OCI-LY3 (cell line): ENCODE results near the gene PPP1R1B.

Source experiments
- H2AFZ ChIP-seq: fragments of 200-600, 300-600 bp; shearing (Covaris generic); 2 replicates; pipeline ENCODE4 v1.6.0; 2014; ENCODE audit warnings: antibody characterized with exemption, low read depth, low read length
- H3K27ac ChIP-seq: fragments of 200-600, 300-600 bp; sonication (generic); 2 replicates; pipeline ENCODE4 v1.5.1; 2014; ENCODE audit warnings: mild to moderate bottlenecking, low read length, moderate library complexity, mixed read lengths
- H3K27me3 ChIP-seq: fragments of 200-600, 300-600 bp; sonication (generic); 2 replicates; pipeline ENCODE4 v1.6.1; 2014; ENCODE audit warnings: low read depth, low read length, mixed read lengths
- H3K36me3 ChIP-seq: fragments of 200-600, 300-600 bp; sonication (generic); replicated peaks from 2 replicates; pipeline ENCODE3; 2014; ENCODE audit warnings: low read depth, low read length, mixed read lengths
- H3K4me1 ChIP-seq: fragments of 300-600, 200-600 bp; sonication (generic); 2 replicates; pipeline ENCODE4 v1.6.1; 2014; ENCODE audit warnings: low read length, mixed read lengths
- H3K4me2 ChIP-seq: fragments of 200-600, 300-600 bp; sonication (generic); 2 replicates; pipeline ENCODE4 v1.6.1; 2014; ENCODE audit warnings: low read length, mixed read lengths
- H3K4me3 ChIP-seq: fragments of 300-600, 200-600 bp; sonication (generic); 2 replicates; pipeline ENCODE4 v1.5.1; 2014; ENCODE audit warnings: antibody characterized with exemption, mild to moderate bottlenecking, low read length, moderate library complexity
- H3K79me2 ChIP-seq: fragments of 300-600, 200-600 bp; shearing (Covaris generic); 2 replicates; pipeline ENCODE4 v1.6.1; 2014; ENCODE audit warnings: mild to moderate bottlenecking, low read length, mixed read lengths
- H3K9ac ChIP-seq: fragments of 300-600, 200-600 bp; shearing (Covaris generic); 2 replicates; pipeline ENCODE4 v1.6.0; 2014; ENCODE audit warnings: mild to moderate bottlenecking, low read length, moderate library complexity
- H3K9me3 ChIP-seq: fragments of 200-600, 300-600 bp; shearing (Covaris generic); 2 replicates; pipeline ENCODE4 v1.6.1; 2014; ENCODE audit warnings: low read length, mixed read lengths; ENCODE audit not compliant: insufficient read depth
- H4K20me1 ChIP-seq: fragments of 200-600, 300-600 bp; sonication (generic); 2 replicates; pipeline ENCODE4 v1.6.1; 2016; ENCODE audit warnings: low read length, mixed read lengths; ENCODE audit not compliant: insufficient read depth
- CTCF ChIP-seq: fragments of 200-600, 300-600 bp; sonication (generic); IDR thresholded peaks from 2 replicates; pipeline ENCODE4 v1.5.1; 2014; ENCODE audit warnings: antibody characterized with exemption, low read length, low read depth
- EZH2phosphoT487 ChIP-seq: fragments of 200-600 bp; shearing (Covaris generic); IDR thresholded peaks from 2 replicates; pipeline ENCODE4 v1.6.1; 2018; ENCODE audit warnings: antibody characterized with exemption, mixed run types, low read depth

Gene PPP1R1B

DNA sequence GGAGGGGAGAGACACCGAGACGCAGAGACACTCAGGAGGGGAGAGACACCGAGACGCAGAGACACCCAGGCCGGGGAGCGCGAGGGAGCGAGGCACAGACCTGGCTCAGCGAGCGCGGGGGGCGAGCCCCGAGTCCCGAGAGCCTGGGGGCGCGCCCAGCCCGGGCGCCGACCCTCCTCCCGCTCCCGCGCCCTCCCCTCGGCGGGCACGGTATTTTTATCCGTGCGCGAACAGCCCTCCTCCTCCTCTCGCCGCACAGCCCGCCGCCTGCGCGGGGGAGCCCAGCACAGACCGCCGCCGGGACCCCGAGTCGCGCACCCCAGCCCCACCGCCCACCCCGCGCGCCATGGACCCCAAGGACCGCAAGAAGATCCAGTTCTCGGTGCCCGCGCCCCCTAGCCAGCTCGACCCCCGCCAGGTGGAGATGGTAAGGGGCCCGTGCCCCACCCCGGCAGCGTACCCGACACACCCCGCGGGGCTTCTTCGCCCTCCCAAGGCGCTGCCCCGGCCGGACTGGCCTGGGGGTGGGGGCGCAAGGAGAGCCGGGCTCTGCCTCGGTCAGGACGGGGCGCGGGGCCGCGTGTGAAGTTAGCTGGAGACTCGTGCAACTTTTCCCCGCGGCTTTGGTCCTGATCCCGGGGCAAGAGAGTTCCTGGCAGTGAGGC, 427 bp downstream of the PPP1R1B start:
- Histone ChIP-seq H3K9ac (no peak overlapping the region), H3K4me3 (no peak overlapping the region), H3K79me2 (no peaks in the 10 kb centered on the region), H4K20me1 (no peaks in the 10 kb centered on the region), H3K27ac (no peak overlapping the region), H2AFZ (no peak overlapping the region), H3K27me3 (no peaks in the 10 kb centered on the region), H3K4me1 (peaks cover 11% of the 10 kb centered on the region), H3K36me3 (no peaks in the 10 kb centered on the region), H3K4me2 (no peak overlapping the region), H3K9me3 (no peaks in the 10 kb centered on the region)
- TF ChIP-seq CTCF: no peak
- TF ChIP-seq EZH2phosphoT487: no peak

DNA sequence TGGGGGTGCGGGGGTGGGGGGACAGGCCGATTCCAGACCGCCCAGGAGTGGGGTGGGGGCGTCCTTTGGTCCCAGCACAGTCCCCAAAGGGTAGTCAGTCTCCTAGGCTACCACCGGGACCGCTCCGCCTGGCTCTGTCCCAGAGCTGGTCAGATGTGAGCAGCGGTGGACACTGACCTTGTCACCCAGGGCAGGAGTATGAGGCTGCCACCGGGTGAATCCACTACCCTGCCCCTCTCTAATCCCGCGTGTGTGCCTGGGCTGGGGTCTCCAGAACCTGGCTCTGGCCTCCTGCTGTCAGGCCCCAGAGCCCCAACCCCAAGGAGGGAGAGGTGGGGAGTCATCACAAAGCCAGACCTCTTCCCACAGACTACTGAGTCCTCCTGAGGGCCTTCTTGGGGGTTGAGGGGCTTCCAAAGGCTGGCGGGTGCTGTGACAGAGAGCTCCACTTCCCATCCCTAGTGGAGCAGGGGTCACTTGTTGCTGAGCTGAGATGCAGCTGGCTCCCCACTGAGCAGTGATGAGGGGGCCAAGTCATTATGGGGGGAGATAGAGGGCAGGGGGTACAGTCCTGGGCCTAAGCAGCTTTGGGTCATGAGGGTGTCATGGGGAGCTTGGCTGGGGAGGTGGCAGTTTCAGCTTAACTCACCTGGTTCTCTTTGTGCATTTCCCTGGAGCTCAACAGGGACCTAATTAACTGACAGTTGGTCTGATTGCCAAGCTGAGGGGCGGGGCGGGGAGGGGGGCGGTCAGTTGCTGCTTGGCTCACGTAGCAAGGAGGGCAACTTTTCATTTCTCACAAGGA, 1.2 kb downstream of the PPP1R1B start:
- Histone ChIP-seq H2AFZ (no peak overlapping the region), H3K9ac (no peak overlapping the region), H3K79me2 (no peaks in the 10 kb centered on the region), H3K4me2 (no peak overlapping the region), H3K4me3 (no peak overlapping the region), H3K27me3 (no peaks in the 10 kb centered on the region), H4K20me1 (no peaks in the 10 kb centered on the region), H3K27ac (no peak overlapping the region), H3K36me3 (no peaks in the 10 kb centered on the region), H3K4me1 (peaks cover 9% of the 10 kb centered on the region), H3K9me3 (no peaks in the 10 kb centered on the region)
- TF ChIP-seq EZH2phosphoT487 (no peak), CTCF (no peak)

- Histone ChIP-seq H3K79me2 (no peaks in the 10 kb centered on the region), H3K4me2 (no peak overlapping the region), H3K4me1 (peaks cover under 1% of the 10 kb centered on the region), H4K20me1 (no peaks in the 10 kb centered on the region), H3K4me3 (no peak overlapping the region), H2AFZ (no peak overlapping the region), H3K27me3 (no peaks in the 10 kb centered on the region), H3K36me3 (no peaks in the 10 kb centered on the region), H3K9ac (no peak overlapping the region), H3K9me3 (no peaks in the 10 kb centered on the region), H3K27ac (no peak overlapping the region)
- no peak for TF ChIP-seq CTCF
- TF ChIP-seq EZH2phosphoT487: no peak
Measured at GRCh38 chr17:39628655-39629493, 2.1 kb downstream of the PPP1R1B start.

DNA sequence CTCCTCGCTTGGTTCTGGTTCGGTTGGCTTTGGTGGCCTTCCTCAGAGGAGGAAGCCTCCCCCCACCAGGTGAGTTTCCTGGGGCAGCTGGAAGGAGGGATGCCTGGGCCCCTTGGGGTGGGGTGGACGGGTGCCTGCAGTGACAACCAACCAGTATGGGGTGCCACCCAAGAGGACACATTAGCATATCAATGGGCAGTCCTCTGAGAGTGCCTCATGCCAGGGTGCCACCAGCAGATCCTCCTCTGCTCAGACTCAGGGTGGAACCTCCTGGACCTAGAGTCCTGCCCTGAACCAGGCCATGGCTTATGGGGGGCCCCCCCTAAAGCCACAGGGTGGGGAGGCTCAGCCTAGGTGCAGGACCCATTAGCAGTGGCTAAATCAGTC, 2.7 kb downstream of the PPP1R1B start:
- Histone ChIP-seq H3K9me3 (no peaks in the 10 kb centered on the region), H4K20me1 (no peaks in the 10 kb centered on the region), H3K27ac (no peak overlapping the region), H2AFZ (no peak overlapping the region), H3K27me3 (no peaks in the 10 kb centered on the region), H3K36me3 (no peaks in the 10 kb centered on the region), H3K9ac (no peak overlapping the region), H3K4me2 (no peak overlapping the region), H3K79me2 (no peaks in the 10 kb centered on the region), H3K4me1 (no peaks in the 10 kb centered on the region), H3K4me3 (no peak overlapping the region)
- TF ChIP-seq EZH2phosphoT487: no peak
- TF ChIP-seq CTCF: no peak
